Amygdala (tissue), 56 donors: Measurements from ENCODE around the gene ZRANB1.

Experiments
- DNase-seq, 56 donors: peaks; one replicate each; lab custom pipeline; 2025; lab: John Stamatoyannopoulos, UW

Gene ZRANB1

GRCh38 chr10:125029584-125030242 is 87.8 kb downstream of the ZRANB1 start:
- DNase-seq: no peak

GRCh38 chr10:125030567-125031197 is 88.8 kb downstream of the ZRANB1 start:
- DNase-seq: no peak

GRCh38 chr10:125032474-125033020 is 90.6 kb downstream of the ZRANB1 start:
- DNase-seq: no peak

- no peak for DNase-seq
These were observed 91.4 kb downstream of the ZRANB1 start for GRCh38 chr10:125033146-125033924.

- DNase-seq: no peak
These were observed 92.8 kb downstream of the ZRANB1 start for GRCh38 chr10:125034675-125035074.

GRCh38 chr10:125035136-125035535 is 93.2 kb downstream of the ZRANB1 start:
- no peak for DNase-seq

- peak in 7 of 56 donors; percentile 7 to 24 (median 16) for DNase-seq
These were observed 93.8 kb downstream of the ZRANB1 start for GRCh38 chr10:125035588-125036295.

- DNase-seq: no peak
These were observed 95.4 kb downstream of the ZRANB1 start for GRCh38 chr10:125037145-125037877.
